Smooth muscle cell (in vitro differentiated cells): ENCODE results near the gene RHO. TPM values are rescaled to one million over a fixed set of nuclear protein-coding genes. Genes with fewer than 3 reads are reported as not detected.
"Not testable (repeated sequence)": the region's sequence is repeated elsewhere in the genome, so short reads cannot be mapped to it uniquely, and the experiment has no call there.

Experiments used
- DNase-seq: peaks from one replicate; lab custom pipeline; 2025; ENCODE audit not compliant: unreplicated experiment; lab: John Stamatoyannopoulos, UW
- H2AFZ ChIP-seq: fragments of 200-600 bp; sonication (generic); 2 replicates; pipeline ENCODE4 v1.6.0; 2016; ENCODE audit warnings: antibody characterized with exemption, low read depth, mild to moderate bottlenecking
- H3F3A ChIP-seq: fragments of 200-600 bp; sonication (generic); 2 replicates; pipeline ENCODE4 v1.6.0; 2017; ENCODE audit warnings: antibody characterized with exemption, low read depth
- H3K27ac ChIP-seq: fragments of 200-600 bp; sonication (generic); 2 replicates; pipeline ENCODE4 v1.5.1; 2016; ENCODE audit warnings: low read depth, mild to moderate bottlenecking
- H3K27me3 ChIP-seq: fragments of 200-600 bp; sonication (generic); 2 replicates; pipeline ENCODE4 v1.6.1; 2016; ENCODE audit warnings: low read depth, mild to moderate bottlenecking
- H3K36me3 ChIP-seq: fragments of 200-600 bp; sonication (generic); 2 replicates; pipeline ENCODE4 v1.5.1; 2016; ENCODE audit warnings: low read depth
- H3K4me1 ChIP-seq: fragments of 200-600 bp; sonication (generic); 2 replicates; pipeline ENCODE4 v1.5.1; 2016; ENCODE audit warnings: low read depth
- H3K4me2 ChIP-seq: fragments of 200-600 bp; sonication (generic); 2 replicates; pipeline ENCODE4 v1.6.0; 2016; ENCODE audit warnings: mild to moderate bottlenecking
- H3K4me3 ChIP-seq: fragments of 200-600 bp; sonication (generic); 2 replicates; pipeline ENCODE4 v1.5.1; 2016; ENCODE audit warnings: mild to moderate bottlenecking
- H3K79me2 ChIP-seq: fragments of 200-600 bp; sonication (generic); 2 replicates; pipeline ENCODE4 v1.6.0; 2016; ENCODE audit warnings: low read depth, mild to moderate bottlenecking
- H3K9ac ChIP-seq: fragments of 200-600 bp; sonication (generic); 2 replicates; pipeline ENCODE4 v1.6.0; 2016; ENCODE audit warnings: low read depth
- H3K9me3 ChIP-seq: fragments of 200-600 bp; sonication (generic); replicated peaks from 2 replicates; pipeline ENCODE4 v1.5.1; 2016; ENCODE audit warnings: low read depth
- H4K20me1 ChIP-seq: fragments of 200-600 bp; sonication (generic); 2 replicates; pipeline ENCODE4 v1.6.0; 2016; ENCODE audit warnings: low read depth
- WGBS: methylation state at CpG from one replicate; pipeline ENCODE4 v1.1.7; 2016; ENCODE audit warnings: low lambda C conversion rate; 5-methylcytosine and 5-hydroxymethylcytosine counted together
- polyA plus RNA-seq: library from polyadenylated mRNA; unstranded; fragments of >200 nt; fragmentation: Nextera tagmentation; extraction: Ambion mirVana; gene quantifications from 2 replicates; pipeline ENCODE4 v1.2.1, GENCODE V29; 2016
- total RNA-seq: library from RNA; depleted of rRNA; stranded (reverse); fragments of >200 nt; gene quantifications from 2 replicates; pipeline ENCODE4 v1.2.3, GENCODE V29; 2014
- TF ChIP-seq, protein P1 (sequence below): fragments of 200-600 bp; sonication (generic); IDR thresholded peaks from 2 replicates; pipeline ENCODE4 v1.5.1; 2017; ENCODE audit warnings: borderline replicate concordance, mild to moderate bottlenecking, antibody characterized with exemption; ENCODE audit not compliant: insufficient read depth, poor library complexity, severe bottlenecking

Gene RHO
- total and polyA plus RNA-seq, 2 experiments from 2014 or later, result 0.63 TPM; not detected in 1

DNA sequence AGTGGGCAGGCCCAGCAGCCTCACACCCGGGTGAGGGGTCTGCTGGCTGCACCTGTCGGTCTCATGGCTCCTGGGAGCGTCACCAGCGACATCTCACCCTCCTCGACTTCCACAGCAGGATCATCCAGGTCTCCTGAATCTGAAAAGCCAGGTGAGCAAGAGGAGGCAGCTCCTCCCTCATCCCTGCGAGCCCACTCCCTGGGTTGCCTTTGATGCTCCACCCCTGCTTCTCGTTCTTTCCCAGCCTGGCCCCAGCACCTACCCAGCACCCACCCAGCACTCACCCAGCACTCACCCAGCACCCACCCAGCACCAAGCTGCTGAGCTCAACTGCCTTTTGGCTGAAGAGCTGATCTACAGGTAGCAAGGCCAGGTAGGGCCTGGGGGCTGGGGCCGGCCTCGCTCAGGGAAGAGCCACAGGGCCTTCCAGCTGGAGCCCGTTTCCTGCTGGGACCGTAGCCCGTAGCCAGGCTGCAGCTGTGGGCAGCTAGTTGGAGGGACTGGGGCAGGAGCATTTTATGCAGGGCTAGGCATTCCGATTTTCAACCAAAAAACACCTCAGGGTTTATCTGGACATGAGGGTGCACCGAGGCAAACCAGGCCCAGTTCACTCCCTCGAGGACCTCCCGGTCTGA lies 14.8 kb downstream of the RHO start, which contains the start of gene H1-8:
H1-8 (plus strand) TSS at position 20 of the 635 bp plus-strand sequence; CDS start at position 64, 44 bp downstream.
- WGBS, result 88% methylated on average over 16 of the region's 16 CpGs
- no peak within 1 kb of the TSS for H3K9ac ChIP-seq
- no peak within 1 kb of the TSS for H3K27ac ChIP-seq
- no peaks in the 10 kb centered on the region for H3K27me3 ChIP-seq
- no peaks in the 10 kb centered on the region for H3K36me3 ChIP-seq
- no peaks in the 10 kb centered on the region for H3K4me1 ChIP-seq
- H4K20me1 ChIP-seq, result no peaks in the 10 kb centered on the region
- no peak for DNase-seq
- no peaks in the 10 kb centered on the region for H3K9me3 ChIP-seq
- TF ChIP-seq, protein P1, sequence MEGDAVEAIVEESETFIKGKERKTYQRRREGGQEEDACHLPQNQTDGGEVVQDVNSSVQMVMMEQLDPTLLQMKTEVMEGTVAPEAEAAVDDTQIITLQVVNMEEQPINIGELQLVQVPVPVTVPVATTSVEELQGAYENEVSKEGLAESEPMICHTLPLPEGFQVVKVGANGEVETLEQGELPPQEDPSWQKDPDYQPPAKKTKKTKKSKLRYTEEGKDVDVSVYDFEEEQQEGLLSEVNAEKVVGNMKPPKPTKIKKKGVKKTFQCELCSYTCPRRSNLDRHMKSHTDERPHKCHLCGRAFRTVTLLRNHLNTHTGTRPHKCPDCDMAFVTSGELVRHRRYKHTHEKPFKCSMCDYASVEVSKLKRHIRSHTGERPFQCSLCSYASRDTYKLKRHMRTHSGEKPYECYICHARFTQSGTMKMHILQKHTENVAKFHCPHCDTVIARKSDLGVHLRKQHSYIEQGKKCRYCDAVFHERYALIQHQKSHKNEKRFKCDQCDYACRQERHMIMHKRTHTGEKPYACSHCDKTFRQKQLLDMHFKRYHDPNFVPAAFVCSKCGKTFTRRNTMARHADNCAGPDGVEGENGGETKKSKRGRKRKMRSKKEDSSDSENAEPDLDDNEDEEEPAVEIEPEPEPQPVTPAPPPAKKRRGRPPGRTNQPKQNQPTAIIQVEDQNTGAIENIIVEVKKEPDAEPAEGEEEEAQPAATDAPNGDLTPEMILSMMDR, result no peak
- H3K4me3 ChIP-seq, result no peak within 1 kb of the TSS
- H2AFZ ChIP-seq, result no peak within 1 kb of the TSS
- peaks cover 6% of the 10 kb centered on the region for H3F3A ChIP-seq
- H3K4me2 ChIP-seq, result no peak within 1 kb of the TSS
- H3K79me2 ChIP-seq, result no peaks in the 10 kb centered on the region

DNA sequence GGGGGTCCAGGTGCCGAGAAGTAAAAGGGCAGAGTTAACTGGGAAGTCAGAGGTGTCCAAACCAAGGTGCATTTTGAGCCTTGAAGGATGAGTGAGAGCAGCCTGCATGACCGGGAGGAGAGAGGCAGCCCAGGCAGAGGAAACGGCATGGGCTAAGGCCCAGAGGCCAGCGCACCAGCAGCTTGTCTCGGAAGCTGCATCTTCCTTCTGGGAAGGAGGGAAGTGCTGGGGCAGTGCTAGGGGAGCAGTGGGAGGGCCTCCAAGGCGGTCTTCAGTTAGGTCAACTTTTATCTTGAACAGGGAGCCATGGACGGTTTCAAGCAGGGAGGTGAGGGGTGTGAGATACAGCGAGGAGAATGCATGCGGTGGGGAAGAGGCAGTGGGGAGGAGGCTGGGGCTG lies 15.6 kb downstream of the RHO start:
- Histone ChIP-seq H3K27me3 (no peaks in the 10 kb centered on the region), H3K79me2 (no peaks in the 10 kb centered on the region), H3K9ac (no peak overlapping the region), H3K27ac (no peak overlapping the region), H3K36me3 (no peaks in the 10 kb centered on the region), H4K20me1 (no peaks in the 10 kb centered on the region), H2AFZ (no peak overlapping the region), H3K4me3 (no peak overlapping the region), H3K9me3 (no peaks in the 10 kb centered on the region), H3K4me1 (no peaks in the 10 kb centered on the region), H3K4me2 (no peak overlapping the region), H3F3A (peaks cover 2% of the 10 kb centered on the region)
- DNase-seq, result no peak
- WGBS, result 93% methylated on average over 9 of the region's 9 CpGs
- TF ChIP-seq, protein P1, result no peak

DNA sequence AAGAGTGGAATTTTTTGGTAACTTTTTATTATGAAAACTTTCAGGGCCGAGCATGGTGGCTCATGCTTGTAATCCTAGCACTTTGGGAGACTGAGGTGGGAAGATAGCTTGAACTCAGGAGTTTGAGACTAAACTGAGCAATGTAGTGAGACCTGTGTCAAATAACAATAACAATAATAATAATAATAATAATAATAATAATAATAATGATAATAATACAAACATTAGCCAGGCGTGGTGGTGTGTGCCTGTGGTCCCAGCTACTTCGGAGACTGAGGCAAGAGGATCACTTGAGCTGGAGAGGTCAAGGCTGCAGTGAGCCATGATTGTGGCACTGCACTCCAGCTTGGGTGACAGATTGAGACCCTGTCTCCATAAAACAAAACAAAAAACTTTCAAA lies 17.5 kb downstream of the RHO start:
- not testable (repeated sequence) for H2AFZ ChIP-seq, H3K9me3 ChIP-seq, H3K36me3 ChIP-seq, H3F3A ChIP-seq, DNase-seq, H3K27me3 ChIP-seq, H3K27ac ChIP-seq, H3K9ac ChIP-seq, H4K20me1 ChIP-seq, H3K4me2 ChIP-seq, H3K4me1 ChIP-seq, H3K4me3 ChIP-seq, H3K79me2 ChIP-seq
- 95% methylated on average over 3 of the region's 3 CpGs for WGBS

DNA sequence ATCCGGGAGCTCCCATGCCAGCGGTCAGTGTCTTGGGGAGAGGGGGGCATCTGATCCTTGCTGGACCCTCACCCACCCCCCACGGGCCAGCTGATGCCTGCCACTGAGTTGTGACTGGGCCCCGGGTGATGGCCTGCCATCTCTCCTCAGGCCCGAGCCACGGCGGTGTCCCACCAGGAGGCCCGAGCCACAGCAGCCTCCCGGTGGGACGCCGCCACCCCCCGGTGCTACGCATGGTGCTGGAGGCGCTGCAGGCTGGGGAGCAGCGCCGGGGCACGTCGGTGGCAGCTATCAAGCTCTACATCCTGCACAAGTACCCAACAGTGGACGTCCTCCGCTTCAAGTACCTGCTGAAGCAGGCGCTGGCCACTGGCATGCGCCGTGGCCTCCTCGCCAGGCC lies 18.8 kb downstream of the RHO start:
- H3K9ac ChIP-seq, result no peak overlapping the region
- H3K27ac ChIP-seq, result no peak overlapping the region
- no peaks in the 10 kb centered on the region for H3K27me3 ChIP-seq
- no peaks in the 10 kb centered on the region for H4K20me1 ChIP-seq
- no peaks in the 10 kb centered on the region for H3K9me3 ChIP-seq
- 97% methylated on average over 24 of the region's 24 CpGs for WGBS
- TF ChIP-seq, protein P1, result no peak
- H3K4me2 ChIP-seq, result no peak overlapping the region
- H3K4me3 ChIP-seq, result no peak overlapping the region
- H3F3A ChIP-seq, result no peaks in the 10 kb centered on the region
- DNase-seq, result no peak
- H3K79me2 ChIP-seq, result no peaks in the 10 kb centered on the region
- H3K4me1 ChIP-seq, result no peaks in the 10 kb centered on the region
- H3K36me3 ChIP-seq, result no peaks in the 10 kb centered on the region
- H2AFZ ChIP-seq, result no peak overlapping the region
